Psoas muscle (tissue), 8 donors: ENCODE results near the gene CCDC40. TPM values are rescaled to one million over a fixed set of nuclear protein-coding genes. Genes with fewer than 3 reads are reported as not detected.

ENCODE experiments used
- ATAC-seq, 4 donors: fragments of 200-7000 bp; cut with Tn5 transposase; one replicate each; pipeline ENCODE4 v1.9.1; 2020; ENCODE audit warnings: moderate library complexity in 3 of 4, mild to moderate bottlenecking in 2 of 4
- DNase-seq, 2 donors: peaks; one replicate each; pipeline ENCODE4 v3.0.0-alpha.2; 2020
- H3K27ac ChIP-seq: fragments of 200-600 bp; one replicate; pipeline ENCODE4 v1.8.0; 2022
- H3K27me3 ChIP-seq, 3 donors: fragments of 200-600 bp in 1 of 3; one replicate each; pipeline versions ENCODE4 v1.6.1 to v1.8.0; 2013 to 2022; ENCODE audit warnings: low read length in 2 of 3, mild to moderate bottlenecking in 2 of 3, moderate library complexity in 1 of 3; ENCODE audit not compliant: insufficient read depth in 3 of 3
- H3K36me3 ChIP-seq, 2 donors: fragments of 200-600 bp in 1 of 2; one replicate each; pipeline versions ENCODE4 v1.6.1 to v1.8.0; 2013 to 2022; ENCODE audit warnings: low read depth in 1 of 2, mild to moderate bottlenecking in 1 of 2, moderate library complexity in 1 of 2; ENCODE audit not compliant: insufficient read depth in 1 of 2
- H3K4me1 ChIP-seq: fragments of 200-600 bp; one replicate; pipeline ENCODE4 v1.8.0; 2022
- H3K4me3 ChIP-seq: fragments of 200-600 bp; one replicate; pipeline ENCODE4 v1.8.0; 2022; ENCODE audit warnings: mild to moderate bottlenecking
- H3K9me3 ChIP-seq: fragments of 200-600 bp; one replicate; pipeline ENCODE4 v1.8.0; 2022
- CTCF ChIP-seq: fragments of 200-600 bp; IDR thresholded peaks from one replicate; pipeline ENCODE4 v1.8.0; 2022; ENCODE audit warnings: antibody characterized with exemption
- WGBS, 3 donors: extraction: QIAGEN DNeasy Blood & Tissue Kit; methylation state at CpG; one replicate each; pipeline versions ENCODE4 v1.1.6 to v1.1.7; 2013; 5-methylcytosine and 5-hydroxymethylcytosine counted together
- intact Hi-C, 2 donors: fragments of 100-400 bp; cut with DNase I; formaldehyde crosslinking; loops; one replicate each; pipeline versions ENCODE4 v1.11.0 to v1.14.2; 2022
- polyA plus RNA-seq, 3 donors: library from polyadenylated mRNA; stranded (reverse); fragments of 200-250 nt; gene quantifications; one replicate each; pipeline ENCODE4 v1.2.3, GENCODE V29; 2013
- total RNA-seq, 4 donors: library from RNA; stranded (reverse); fragmentation: NEBNext Ultra II Directional in 2 of 4; extraction: Animal tissue kit (Norgen Biotek cat#: 25700) in 2 of 4; gene quantifications; one replicate each; pipeline versions ENCODE4 v1.2.1 to v1.2.4, GENCODE V29; 2021 to 2023
- donor health status: healthy with polysubstance abuse.
- donor health status: DM: no; HTN: no; CAD: no; lungs with moderate emphysema.
- donor health status: Bipolar disorder and iron deficiency.
- donor health status: healthy.
- donor health status: DM: yes; HTN: yes; CAD: no.
- donor health status: DM: no; HTN: no; CAD: no.
- donor health status: DM: no; HTN: no; CAD: no.
- donor health status: DM: yes; HTN: yes; CAD: no.

The CCDC40 gene
- total and polyA plus RNA-seq, 7 donors, result 0.51 to 1.9 (median 1.4) TPM

- intact Hi-C loops, result loop anchor here in 1 of 2 donors (5.0 kb wide), 1 partner anchor 39 kb away; the partner anchor contains the start of gene GAA
- 88 to 90% (median 89%) methylated on average over 7 of the region's 7 CpGs for WGBS, 3 donors
Measured at GRCh38 chr17:80141463-80142165, 105.2 kb downstream of the CCDC40 start.

DNA sequence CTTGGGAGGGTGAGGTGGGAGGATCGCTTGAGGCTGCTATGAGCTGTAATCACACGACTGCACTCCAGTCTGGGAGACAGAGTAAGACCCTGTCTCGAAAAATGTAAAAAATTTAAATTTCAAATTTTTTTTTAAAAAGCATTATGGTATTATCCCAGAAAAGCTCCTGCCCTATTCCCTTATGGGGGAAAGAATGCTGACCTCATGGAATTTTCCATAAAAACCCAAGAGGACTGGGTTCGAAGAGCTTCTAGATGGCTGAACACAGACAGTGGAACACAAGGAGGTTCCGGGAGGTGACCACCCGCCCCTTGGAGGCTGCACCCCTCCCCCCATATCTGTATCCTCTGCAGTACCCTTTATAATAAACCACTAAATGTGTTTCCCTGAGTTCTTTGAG, 106.5 kb downstream of the CCDC40 start:
- no peak for TF ChIP-seq CTCF
- Histone ChIP-seq H3K4me3 (no peak overlapping the region), H3K9me3 (no peaks in the 10 kb centered on the region), H3K36me3 (peaks cover 10 to 63% of the 10 kb centered on the region in 2 donors), H3K27ac (no peak overlapping the region), H3K4me1 (peaks cover 13% of the 10 kb centered on the region), H3K27me3 (no peaks in the 10 kb centered on the region)
- 85 to 87% (median 87%) methylated on average over 6 of the region's 6 CpGs for WGBS, 3 donors
- intact Hi-C loops, result loop anchor here in 1 of 2 donors (5.0 kb wide), 1 partner anchor 41 kb away; the partner anchor contains the start of gene GAA
- DNase-seq (no peak), ATAC-seq (no peak)

More at GRCh38 chr17:80141463-80142165, 105.2 kb downstream of the CCDC40 start:
- Histone ChIP-seq H3K4me1 (peaks cover 11% of the 10 kb centered on the region), H3K27me3 (no peaks in the 10 kb centered on the region), H3K9me3 (no peaks in the 10 kb centered on the region), H3K27ac (no peak overlapping the region), H3K4me3 (no peak overlapping the region), H3K36me3 (peaks cover 21 to 76% of the 10 kb centered on the region in 2 donors)
- DNase-seq (no peak), ATAC-seq (no peak)
- no peak for TF ChIP-seq CTCF

DNA sequence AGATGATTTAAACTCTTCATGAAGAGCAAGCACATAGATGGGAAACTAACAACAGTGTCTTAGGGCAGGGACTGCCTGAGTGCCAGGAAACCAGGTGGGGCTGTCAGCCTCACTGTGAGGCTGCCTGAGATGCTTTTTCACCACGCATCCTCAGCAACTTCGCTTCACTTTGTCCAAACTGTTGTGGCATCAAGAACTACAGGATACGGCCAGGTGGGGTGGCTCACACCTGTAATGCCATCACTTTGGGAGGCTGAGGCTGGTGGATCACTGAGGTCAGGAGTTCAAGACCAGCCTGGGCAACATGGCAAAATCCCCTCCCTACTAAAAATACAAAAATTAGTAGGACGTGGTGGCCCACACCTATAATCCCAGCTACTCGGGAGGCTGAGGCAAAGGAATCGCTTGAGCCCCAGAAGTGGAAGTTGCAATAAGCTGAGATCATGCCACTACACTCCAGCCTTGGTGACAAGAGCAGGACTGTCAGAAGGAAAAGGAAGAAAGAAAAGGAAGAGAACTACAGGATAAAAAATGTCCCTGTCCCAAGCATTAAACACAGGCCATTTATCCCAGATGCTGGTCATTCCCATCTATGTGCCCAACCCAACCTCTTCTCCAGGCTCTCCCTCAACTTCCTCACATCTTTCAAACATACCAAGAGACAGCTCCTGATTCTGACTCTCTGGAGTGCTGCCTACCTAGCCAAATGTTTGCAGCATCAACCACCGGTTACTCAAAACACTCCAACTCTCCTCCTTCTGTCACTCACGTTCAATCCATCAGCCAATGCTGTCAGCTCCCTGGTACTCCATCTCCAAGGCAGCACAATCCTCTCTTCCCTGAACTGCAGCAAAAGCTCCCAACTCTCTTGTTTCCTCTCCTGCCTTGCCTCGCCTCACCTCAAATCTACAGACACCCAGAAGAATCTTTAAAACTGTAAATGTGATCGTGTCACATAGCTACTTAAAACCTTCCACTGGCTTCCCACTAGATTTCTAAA, 108.9 kb downstream of the CCDC40 start:
- Histone ChIP-seq H3K9me3 (no peaks in the 10 kb centered on the region), H3K36me3 (peaks cover 0 to 42% of the 10 kb centered on the region in 2 donors), H3K27me3 (no peaks in the 10 kb centered on the region), H3K4me1 (peaks cover 17% of the 10 kb centered on the region), H3K4me3 (peak overlapping the region; percentile 99), H3K27ac (no peak overlapping the region)
- ATAC-seq (no peak), DNase-seq (no peak)
- 45 to 47% (median 45%) methylated on average over 10 of the region's 10 CpGs for whole genome bisulfite sequencing, 3 donors
- no peak for TF ChIP-seq CTCF
- intact Hi-C loops, result loop anchor here in 1 of 2 donors (5.0 kb wide), 1 partner anchor 72 kb away; no protein-coding TSS in a partner anchor

DNA sequence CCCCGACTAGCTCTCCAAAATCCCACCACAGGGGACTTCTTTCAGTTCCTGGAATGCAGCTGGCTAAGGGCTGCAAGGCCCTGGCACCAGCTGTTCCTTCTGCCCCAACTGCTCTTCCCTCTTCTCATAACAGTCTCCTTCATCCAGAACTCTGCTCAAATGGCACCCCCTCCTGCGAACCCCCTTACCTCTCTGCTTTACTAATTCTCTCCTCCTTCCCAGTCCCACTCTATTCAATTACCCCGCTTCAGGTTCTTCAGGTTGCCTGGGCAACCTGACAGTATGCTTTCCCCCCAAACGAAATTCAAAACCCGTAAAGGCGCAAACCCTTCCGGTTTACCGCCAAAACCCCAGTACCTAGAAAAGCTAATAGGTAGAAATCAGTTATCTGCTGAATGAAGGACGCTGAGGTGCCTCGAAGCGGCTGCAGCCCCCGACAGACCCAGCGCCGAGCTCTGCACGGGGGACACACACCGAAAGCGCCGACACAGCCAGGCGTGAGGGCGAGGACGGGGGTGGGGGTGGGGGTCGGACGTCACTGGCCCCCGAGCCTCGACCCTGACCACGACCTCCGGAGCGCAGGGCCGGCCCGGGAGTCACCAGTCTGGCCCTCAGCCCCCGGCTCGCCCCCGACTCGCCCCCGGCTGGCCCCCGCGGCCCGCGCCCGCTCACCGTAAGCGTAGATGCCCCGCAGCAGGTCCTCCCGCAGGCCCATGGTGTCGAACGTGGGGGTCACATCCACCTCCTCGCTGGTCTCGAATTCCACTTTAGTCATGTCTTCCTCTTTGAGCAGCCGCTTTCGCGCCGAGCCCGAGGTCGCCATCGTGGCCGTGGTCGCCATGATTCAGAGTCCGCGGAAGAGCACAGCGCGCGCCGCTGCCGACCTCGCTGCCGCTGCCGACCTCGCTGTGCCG, 109.9 kb downstream of the CCDC40 start:
- DNase-seq, result no peak
- 0% methylated on average over 46 to 69 of the region's 69 CpGs for WGBS, 3 donors
- no peaks in the 10 kb centered on the region for H3K27me3 ChIP-seq

More for the DNA sequence above, 109.9 kb downstream of the CCDC40 start:
- peak; percentile 12 to 23 (median 19) for ATAC-seq
- Histone ChIP-seq H3K36me3 (peaks cover 0 to 32% of the 10 kb centered on the region in 2 donors), H3K27ac (peak overlapping the region; percentile 93), H3K9me3 (no peaks in the 10 kb centered on the region), H3K4me1 (peaks cover 17% of the 10 kb centered on the region), H3K4me3 (peak overlapping the region; percentile 99)
- TF ChIP-seq CTCF, result no peak
- intact Hi-C loops, result loop anchor here in 1 of 2 donors (5.0 kb wide), 1 partner anchor 71 kb away; no protein-coding TSS in a partner anchor
